GM21423 (cell line): ENCODE data around the gene IQSEC3.
"Not testable (repeated sequence)": the region's sequence is repeated elsewhere in the genome, so short reads cannot be mapped to it uniquely, and the experiment has no call there.

Experiments
- ATAC-seq: cut with Tn5 transposase; IDR thresholded peaks from one replicate; pipeline ENCODE4 v1.9.1; 2021; ENCODE audit warnings: mild to moderate bottlenecking, moderate library complexity; ENCODE audit not compliant: unreplicated experiment

IQSEC3 gene

DNA sequence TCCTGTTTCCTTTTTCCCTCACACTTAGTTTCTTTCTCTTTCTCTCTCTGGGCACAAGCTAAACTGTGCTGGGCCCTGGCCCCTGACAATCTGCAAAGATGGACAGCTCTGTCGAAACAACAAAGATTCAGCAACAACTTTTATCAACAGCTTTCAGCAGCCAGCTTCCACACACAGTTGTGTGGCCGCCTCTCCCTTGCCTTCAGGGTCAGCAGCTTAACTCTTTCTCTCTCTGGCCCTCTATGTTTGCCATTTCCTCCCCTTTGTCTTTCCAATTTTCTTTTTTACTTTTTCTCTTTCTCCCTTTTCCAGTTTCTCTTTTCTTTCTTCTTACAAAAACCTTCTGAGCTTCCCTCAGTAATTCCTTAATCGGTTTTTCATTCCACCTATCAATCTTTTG lies 43.3 kb downstream of the IQSEC3 start:
- no peak for ATAC-seq

DNA sequence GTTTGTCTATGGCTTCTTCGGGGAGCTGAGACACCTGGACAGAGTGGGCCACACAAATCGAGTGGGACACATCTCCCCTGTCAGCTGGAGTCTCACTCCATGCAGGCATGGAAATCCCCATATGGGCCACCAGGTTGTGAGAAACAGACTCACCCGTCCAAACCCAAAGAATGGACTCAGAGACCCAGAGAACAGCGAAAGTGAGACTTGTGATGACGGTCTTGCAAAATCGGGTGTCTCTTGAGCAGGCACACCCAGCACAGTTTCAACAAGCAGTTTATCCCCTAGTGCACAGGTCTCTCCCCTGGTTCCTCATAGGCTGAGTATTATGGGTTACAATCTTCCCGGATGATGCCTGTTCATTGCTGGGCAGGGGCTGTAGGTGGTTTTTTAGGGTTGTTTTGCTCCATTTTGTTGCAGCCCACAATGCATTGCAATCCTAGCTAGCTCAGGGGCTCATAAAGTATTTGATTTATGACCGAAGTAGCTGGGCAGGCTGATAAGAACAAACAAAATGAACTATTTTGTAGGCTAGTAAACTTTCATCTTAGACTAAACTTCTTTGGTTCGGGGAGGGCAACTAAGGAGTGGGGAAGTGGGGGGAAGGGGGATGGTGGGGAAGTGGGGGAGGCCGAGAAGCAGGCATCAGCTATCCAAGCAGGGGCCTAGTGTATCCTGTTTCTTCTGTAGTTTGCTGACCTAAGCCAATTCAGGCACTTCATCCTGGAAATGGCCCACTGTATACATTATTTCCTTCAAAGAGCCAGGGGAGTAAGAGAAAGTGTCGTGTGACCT lies 45.3 kb downstream of the IQSEC3 start:
- ATAC-seq: no peak

DNA sequence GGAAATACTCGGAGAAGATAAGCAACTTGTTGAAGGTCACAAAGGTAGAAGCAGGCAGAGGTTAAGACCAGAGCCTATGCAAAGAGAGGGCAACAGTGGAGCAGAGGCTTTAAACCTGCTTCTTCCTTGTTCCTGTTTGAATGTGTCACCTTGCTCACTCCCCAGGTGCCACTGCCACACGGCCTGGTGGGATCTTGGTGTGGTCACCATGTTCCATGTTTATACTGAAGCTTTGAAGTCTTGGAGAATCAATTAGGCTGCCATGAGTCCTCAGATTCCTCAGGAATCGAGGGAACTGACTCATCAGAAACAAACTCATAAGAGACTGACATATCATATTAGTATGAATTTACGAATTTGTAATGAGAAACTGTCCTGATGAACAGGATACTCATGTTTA lies 46.8 kb downstream of the IQSEC3 start:
- no peak for ATAC-seq

DNA sequence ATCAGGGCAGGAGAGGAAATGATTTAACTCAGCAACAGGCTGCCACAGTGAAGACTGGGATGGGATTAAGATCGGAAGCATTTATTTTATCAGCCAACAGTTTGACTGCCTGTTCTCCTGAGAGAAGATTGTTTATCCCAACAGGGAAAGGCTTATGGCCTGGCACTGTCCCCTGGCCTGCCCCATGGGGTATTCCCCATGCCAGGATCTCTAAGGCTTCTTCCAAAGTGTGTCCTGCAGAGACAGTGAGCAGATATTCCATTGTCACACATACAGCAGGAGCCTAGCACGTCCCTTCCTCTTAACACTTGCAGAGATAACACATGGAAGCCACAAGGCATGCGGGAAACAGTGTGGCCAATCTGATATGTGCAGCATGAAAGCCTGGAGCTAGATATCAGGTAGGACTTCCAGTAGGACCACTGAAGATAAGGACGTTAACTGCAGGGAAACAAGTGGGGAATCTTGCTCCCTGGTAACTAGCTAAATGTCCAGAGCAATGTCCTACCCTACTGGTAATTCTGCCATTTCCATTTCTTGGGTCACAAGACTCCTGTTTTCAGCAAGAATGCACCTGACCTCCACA lies 48.2 kb downstream of the IQSEC3 start:
- ATAC-seq: no peak

DNA sequence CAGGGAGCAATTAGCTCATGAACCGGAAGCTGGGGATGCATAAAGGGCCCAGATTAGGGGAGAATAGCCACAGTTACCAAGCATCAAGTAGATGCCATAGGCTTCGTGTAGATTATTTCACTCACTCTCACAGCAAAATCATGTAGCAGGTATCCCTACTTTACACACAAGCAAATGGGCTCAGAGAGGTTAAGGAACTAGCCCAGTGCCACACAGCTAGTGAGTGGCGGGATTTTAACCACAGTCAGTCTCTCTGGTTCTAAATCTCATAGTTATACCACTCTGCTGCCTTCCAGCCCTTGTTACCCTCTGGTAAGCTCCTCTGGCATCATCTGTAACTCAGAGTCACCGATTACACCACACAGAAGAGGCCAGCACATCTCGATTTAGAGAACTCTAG lies 49.0 kb downstream of the IQSEC3 start:
- no peak for ATAC-seq

DNA sequence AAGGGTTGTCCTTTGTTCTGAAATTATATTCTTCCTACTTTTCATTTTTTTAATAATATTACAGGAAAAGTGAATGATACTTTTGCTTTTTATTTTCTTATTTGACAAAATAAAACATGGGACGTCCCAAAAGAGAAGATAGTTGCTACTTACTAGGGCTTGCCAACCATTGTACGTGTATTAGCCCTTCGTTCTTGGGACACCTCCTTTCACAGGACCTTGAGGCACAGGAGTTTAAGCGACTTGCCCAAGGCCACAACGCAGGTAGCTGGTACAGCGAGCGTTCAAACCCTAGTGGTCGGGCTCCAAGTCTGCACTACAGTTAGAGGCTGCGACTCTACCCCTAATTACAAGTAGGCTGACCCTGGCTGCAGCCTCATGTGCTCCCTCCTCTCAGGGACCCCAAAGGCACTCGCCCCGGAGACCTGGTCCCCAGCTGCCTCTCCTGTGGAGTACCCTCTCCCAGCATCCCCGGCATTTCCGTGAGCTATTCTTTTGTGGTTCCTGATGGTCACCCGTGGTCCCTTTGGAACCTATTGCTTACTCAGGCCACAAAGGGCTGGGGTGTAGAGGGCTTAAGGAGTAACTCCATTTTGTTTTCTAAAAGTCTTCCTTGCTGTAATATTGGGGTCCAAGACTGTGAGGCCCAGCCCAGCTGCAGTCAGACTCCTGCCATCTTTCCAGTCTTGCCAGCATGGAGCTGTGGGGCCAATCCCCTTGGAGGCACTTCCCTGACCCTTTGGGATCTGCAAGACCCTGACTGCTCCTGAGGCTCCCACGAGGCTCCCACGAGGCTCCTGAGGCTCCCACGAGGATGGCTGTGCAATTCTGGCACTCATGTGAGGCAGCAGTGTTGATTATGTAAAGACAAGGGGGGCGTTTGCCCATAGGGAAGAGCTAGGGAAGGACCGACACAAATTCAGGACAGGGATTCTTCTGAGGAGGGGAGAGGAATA lies 49.7 kb downstream of the IQSEC3 start:
- no peak for ATAC-seq

DNA sequence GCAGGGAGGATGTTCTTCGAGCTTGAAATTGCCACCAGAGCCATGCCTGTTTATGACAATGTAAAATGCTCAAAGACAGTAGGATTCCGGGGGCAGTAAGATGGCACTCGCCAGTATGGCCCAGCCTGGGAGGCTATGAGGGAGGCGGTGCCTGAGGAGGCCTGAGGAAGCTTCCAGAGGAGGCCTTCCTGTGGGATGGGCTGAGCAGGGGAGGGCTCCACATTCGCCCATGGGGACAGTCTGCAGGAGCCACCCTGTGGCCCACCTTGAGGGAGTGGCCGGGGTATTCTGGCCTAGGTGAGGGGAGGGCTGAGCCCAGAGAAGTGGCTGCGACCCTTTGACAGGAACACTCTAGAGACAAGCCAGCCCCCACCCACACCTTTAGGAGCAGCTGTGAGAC lies 50.7 kb downstream of the IQSEC3 start:
- ATAC-seq: no peak

DNA sequence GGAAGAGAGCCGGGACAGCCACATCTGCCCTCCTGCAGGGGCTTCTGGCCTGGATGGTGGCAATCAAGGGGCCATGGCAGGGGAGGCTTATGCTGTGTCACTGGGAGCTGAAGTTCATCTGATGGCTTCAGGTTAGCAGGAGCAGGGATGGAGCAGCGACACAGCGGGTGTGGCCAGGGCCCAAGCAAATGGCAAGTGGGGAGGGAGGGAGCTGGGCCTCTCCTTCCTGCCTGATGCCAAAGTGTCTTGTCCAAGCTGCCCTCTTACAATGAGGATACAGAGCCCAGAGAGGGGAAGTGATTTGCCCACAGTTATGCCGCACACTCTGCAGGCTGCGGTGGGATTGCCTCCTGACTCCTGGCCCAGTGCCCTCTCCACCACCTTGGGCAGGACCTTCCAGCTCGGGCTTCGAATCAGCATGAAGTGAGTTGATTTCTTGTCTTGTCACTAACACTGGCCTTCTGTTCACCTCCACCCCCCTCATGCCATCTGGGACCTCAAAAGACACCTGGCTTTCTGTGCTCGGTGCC lies 51.3 kb downstream of the IQSEC3 start:
- no peak for ATAC-seq

DNA sequence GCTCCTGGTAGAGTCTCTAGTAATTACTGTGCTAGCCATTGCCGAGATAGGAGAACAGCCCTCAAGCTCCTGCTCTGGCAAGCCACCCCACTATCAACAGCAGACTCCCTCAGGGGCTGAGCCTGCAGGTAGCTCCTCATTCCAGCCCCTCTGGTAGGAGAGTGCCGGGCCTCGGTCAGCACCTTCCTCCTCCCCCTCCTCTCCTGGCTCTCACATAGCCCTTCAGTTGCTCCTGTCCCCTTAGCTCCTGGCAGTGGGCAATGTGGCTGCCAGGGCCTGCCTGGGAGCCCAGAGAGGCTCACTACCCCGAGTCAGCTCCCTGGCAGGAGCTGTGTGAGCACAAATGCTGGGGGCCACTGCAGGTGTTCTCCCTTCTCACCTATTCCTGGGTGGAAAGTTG lies 52.0 kb downstream of the IQSEC3 start:
- no peak for ATAC-seq

DNA sequence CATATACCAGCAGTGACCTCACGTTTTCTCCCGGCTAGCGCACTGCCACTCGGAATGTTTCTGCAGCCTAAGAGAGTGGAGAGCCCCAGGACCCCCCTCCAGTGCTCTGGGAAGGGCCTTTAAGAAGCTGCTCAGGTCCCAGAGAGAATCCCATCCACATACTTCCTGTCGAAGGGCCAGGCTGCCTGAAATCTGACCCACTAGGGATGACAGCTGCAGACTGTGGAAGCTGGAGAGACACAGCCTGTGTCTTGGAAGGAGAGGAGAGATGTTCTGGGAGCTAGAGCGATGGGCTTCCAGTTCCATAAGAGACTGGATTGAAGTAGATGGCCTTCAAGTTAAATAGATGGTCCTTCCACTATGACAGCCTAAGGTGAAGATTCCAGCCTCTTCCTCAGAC lies 54.4 kb downstream of the IQSEC3 start:
- no peak for ATAC-seq

DNA sequence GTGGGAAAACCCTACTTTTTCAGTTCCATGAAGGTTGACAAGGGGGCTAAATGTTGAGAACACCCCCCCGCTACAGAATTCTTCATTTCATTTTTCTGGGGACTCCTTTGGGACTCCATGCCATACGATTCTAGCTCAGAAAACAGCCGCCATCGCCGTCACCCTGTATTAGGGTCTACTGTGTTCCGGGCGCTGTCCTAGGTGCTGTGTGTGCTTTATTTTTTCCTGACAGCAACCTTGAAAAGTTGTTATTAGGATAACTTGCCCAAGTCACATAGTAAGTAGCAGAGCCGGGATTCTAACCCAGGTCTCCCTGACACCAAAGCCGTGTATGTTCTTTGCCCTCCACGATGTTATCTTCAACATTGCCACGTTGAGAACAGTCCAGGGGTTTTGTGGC lies 55.1 kb downstream of the IQSEC3 start:
- ATAC-seq: no peak

DNA sequence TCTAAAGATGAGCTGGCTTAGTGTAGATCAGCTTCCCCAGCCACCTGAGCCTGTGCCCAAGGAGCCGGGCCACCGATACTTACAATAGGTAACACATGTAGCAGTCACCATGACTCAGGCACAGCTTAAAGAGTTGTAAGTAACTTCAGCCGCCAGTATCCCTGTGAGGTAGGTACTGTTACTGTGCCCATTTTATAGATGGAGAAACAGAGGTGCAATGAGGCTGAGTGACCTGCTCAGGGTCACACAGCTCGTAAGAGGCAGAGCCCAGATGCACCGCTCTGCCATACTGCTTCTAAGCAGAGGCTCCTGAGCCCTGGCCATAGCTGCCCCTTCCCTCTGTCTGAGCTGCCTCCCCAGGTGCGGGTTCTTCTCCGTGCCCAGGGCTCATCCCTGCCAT lies 58.5 kb downstream of the IQSEC3 start:
- no peak for ATAC-seq

DNA sequence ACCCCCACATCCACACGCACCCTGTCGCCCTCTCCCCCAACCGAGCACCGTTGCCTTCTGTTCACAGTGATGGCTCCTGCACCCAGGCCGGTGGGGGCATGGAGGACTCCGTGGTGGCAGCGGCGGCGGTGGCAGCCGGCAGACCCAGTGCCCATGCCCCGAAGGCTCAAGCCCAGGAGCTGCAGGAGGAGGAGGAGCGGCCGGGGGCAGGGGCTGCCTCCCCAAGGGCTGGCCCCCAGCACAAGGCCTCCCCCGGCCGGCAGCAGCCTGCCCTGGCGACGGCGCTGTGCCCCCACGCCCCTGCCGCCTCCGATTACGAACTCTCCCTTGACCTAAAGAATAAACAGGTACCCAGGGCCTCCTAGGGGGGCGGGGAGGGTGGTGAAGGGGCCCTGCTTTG lies 59.0 kb downstream of the IQSEC3 start:
- no peak for ATAC-seq

DNA sequence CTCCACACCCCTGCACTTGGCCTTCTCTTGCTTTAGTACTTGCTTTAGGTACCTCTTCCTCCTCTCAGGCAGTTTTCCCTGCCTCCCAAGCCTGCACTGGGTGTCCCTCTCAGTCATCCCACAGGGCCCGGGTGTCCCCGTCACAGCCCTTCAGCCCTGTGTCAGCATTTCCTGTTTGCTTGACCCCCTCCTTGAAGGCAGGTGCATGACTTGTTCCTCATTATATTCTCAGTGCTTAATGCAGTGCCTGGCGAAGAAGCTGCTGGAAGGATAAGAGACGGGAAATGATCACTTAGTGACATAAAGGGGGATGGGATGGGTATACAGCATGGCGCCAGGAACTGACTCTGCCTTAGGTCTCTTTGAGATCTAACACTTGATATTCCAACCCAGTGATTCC lies 61.5 kb downstream of the IQSEC3 start:
- no peak for ATAC-seq

DNA sequence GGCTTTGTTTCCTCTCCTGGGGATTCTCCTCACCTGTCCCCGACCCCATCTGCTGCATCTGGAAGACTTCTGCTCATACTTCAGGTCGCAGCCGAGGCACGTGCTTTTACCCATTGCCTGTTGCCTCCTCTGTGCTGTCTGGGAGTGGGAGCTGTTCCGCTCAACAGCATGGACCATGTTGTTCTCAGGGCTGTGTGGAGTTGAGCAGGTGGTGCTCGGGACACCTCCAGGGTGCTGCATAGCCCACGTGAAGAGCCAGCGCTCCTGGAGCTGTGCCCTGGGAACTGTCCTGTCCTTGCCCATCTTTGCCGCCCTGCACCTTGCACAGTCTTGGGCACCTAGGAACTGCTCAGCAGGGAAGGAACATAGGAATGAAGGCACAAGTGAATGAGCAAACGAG lies 62.4 kb downstream of the IQSEC3 start:
- ATAC-seq: no peak

DNA sequence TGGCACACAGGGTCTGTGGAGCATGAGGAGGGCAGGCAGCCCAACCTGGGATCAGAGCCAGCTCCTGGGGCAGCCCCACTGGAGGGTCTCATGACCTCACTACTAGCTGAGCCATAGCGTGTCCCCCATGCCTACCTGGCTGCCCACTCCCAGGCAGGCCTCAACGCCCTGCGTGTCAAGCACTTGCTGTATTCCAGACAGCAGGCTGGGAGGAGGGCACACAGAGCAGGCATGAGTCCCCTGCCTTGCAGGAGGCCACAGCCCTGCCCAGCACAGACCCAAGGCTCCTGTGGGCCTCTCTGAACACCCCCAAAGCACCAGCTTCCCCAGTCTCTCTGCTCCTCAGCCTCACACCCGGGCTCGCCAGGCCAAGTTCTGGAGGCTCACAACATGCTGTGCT lies 64.0 kb downstream of the IQSEC3 start:
- no peak for ATAC-seq

DNA sequence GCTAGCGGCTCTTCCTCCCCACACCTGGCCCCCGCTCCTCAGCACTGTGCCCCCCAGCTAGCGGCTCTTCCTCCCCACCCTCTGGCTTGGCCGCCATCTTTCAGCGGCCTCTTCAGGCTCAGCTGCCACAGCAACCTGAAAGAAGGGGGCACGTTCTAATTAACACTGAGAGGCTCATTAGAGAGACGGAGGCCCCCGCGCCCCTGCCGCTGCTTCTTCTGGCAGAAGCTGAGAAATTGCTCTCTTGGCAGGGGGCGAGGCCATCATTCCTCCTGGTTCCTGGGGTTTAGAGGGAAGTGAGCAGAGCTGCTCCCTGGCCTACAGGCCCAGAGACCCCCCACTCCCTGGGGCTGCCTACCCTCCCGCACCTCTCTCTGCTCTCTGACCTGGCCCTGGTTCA lies 64.4 kb downstream of the IQSEC3 start:
- no peak for ATAC-seq

DNA sequence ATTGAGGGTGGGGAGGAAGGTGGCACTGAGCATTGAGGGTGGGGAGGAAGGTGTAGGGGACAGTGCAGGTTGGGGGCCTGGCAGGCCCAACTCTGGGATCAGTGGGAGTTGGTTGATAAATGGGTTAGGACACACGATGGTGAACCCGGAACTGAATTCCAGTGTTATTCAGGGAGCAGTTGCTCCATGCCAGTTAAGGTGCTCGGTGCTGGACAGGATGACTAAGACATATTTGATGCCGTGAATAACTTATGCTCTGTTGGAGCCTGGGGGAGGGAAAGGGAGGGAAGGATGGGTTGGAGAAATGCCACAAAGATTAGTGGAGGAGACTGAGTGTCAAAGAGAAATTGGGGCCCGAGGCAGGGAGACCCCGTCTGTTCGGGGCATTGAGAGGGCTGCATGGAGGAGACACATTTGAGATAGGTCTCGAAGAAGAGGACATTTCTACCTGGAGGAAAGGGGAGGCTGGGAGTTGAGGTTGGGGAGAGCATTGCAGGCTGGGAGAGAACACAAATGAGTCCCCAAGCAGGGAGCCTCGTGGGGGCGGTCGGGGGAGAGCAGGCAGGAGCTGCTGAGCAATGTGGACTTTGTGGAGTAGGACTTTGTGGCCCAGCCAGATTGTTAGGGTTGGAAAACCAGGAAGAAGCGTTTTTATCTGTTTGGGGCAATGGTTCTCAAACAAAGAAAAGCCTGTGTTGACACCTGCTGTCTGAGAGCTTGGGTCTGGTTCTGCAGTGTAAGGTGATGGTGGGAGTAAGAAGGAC lies 65.3 kb downstream of the IQSEC3 start:
- ATAC-seq: no peak

DNA sequence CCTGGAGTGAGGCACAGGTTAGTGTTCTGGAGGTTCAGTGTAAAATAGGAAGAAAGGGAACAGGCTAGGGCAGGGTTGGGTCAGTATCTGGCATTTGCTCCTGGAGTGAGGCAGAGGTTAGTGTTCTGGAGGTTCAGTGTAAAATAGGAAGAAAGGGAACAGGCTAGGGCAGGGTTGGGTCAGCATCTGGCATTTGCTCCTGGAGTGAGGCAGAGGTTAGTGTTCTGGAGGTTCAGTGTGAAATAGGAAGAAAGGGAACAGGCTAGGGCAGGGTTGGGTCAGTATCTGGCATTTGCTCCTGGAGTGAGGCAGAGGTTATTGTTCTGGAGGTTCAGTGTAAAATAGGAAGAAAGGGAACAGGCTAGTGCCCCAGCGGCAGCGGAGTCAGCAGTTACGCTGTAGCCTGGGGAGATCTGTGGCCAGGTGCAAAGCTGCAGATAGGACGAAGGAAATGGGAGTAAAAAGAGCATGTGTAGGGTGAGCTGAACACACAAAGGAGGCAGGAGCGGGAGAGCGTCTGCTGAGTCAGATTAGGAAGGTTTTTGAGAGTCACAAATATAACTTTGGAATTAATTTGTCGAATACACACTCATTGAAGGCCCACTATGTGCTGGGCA lies 67.2 kb downstream of the IQSEC3 start:
- not testable (repeated sequence) for ATAC-seq

DNA sequence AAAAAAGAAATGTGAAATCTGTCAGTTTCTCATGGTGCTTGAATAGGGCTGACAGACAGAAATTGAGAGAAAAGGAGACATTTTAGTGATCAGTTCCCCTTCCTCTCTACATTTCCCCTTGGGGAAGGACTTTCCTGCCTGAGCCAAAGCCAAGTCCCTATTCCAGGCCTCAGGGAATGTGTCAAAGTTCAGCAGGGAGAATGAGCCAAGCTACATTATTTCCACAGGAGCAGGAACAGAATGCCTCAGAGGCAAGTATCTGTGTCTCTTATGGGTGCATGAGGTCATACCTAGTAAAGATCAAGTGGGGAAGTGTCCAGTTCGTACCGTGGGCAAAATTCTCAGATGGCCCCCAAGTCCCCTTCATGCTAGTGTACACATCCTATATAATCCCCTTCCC lies 68.6 kb downstream of the IQSEC3 start:
- ATAC-seq: no peak
